ENCODE results near the gene RGS1.

DNA sequence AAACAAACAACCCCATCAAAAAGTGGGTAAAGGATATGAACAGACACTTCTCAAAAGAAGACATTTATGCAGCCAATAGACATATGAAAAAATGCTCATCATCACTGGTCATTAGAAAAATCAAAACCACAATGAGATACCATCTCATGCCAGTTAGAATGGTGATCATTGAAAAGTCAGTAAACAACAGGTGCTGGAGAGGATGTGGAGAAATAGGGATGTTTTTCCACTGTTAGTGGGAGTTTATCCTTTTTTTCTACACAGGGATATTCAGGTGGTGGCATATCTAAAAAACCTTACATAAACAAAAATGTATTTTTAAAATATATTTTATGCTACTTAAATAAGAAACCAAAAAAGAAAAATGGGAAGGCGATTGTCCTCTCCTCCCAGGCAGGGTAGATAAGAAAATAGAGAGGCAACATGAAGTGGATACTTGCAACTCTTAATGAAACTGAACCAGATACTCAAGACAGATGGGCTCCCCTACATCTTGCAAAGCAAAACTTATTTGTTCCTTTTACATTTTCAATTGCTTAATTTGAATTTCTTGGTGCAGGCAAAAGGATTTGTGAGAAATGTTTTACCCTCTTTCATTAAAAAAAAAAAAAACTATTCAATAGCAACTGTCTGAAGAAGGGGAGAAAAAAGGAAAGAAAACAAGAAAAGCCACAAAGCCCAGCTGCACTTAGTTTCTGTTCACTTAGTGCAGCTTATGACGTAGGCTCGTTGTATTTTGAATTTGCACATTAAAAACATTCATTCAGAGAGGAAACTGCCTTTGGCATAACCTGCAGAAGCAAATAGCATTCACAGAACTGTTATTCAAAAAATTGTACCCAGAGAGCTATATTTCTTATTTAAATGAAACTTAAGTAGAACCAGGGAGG is 36.9 kb upstream of the RGS1 start:
- no peak for TF ChIP-seq ASH2L (IDR thresholded peaks at IDR 0.05; ENCODE audit: low read length)
- TF ChIP-seq, protein P1, sequence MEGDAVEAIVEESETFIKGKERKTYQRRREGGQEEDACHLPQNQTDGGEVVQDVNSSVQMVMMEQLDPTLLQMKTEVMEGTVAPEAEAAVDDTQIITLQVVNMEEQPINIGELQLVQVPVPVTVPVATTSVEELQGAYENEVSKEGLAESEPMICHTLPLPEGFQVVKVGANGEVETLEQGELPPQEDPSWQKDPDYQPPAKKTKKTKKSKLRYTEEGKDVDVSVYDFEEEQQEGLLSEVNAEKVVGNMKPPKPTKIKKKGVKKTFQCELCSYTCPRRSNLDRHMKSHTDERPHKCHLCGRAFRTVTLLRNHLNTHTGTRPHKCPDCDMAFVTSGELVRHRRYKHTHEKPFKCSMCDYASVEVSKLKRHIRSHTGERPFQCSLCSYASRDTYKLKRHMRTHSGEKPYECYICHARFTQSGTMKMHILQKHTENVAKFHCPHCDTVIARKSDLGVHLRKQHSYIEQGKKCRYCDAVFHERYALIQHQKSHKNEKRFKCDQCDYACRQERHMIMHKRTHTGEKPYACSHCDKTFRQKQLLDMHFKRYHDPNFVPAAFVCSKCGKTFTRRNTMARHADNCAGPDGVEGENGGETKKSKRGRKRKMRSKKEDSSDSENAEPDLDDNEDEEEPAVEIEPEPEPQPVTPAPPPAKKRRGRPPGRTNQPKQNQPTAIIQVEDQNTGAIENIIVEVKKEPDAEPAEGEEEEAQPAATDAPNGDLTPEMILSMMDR (IDR thresholded peaks at IDR 0.05; ENCODE audit: control extremely low read depth in 1 of 3, insufficient read depth in 1 of 3, low read depth in 1 of 3, low read length in 3 of 3): no peak
- TF ChIP-seq, protein P2, sequence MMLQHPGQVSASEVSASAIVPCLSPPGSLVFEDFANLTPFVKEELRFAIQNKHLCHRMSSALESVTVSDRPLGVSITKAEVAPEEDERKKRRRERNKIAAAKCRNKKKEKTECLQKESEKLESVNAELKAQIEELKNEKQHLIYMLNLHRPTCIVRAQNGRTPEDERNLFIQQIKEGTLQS (IDR thresholded peaks at IDR 0.05; ENCODE audit: insufficient read depth, low read depth, low read length): no peak
- TF ChIP-seq POLR2A (IDR thresholded peaks at IDR 0.05; ENCODE audit: control extremely low read depth in 1 of 2, low read depth in 2 of 2, low read length in 2 of 2): no peak
- no peak for TF ChIP-seq RAD21 (IDR thresholded peaks at IDR 0.05 in 1 of 2, conservative IDR thresholded peaks at IDR 0.05 in 1 of 2; ENCODE audit: low read depth in 2 of 2, low read length in 2 of 2)
- TF ChIP-seq POLR2AphosphoS5 (IDR thresholded peaks at IDR 0.05; ENCODE audit: low read depth, low read length): no peak
- TF ChIP-seq EP300 (IDR thresholded peaks at IDR 0.05; ENCODE audit: borderline replicate concordance in 1 of 2, low read depth in 2 of 2, low read length in 2 of 2): no peak
- no peak for TF ChIP-seq CEBPB (IDR thresholded peaks at IDR 0.05; ENCODE audit: low read depth, low read length)
- no peak for TF ChIP-seq HDAC2 (IDR thresholded peaks at IDR 0.05; ENCODE audit: borderline replicate concordance in 1 of 2, low read depth in 2 of 2, low read length in 2 of 2)
- no peak for TF ChIP-seq NANOG (IDR thresholded peaks at IDR 0.05; ENCODE audit: insufficient read depth, low read depth, low read length, poor library complexity, severe bottlenecking)
- no peak for TF ChIP-seq CBX8 (IDR thresholded peaks at IDR 0.05; ENCODE audit: borderline replicate concordance, low read depth, low read length)
